Neural progenitor cell (in vitro differentiated cells): ENCODE results near the gene SURF2.

Experiments used
- CTCF ChIP-seq: fragments of 200-600 bp; sonication (generic); IDR thresholded peaks from 2 replicates; pipeline ENCODE4 v1.5.1; 2017; ENCODE audit warnings: antibody characterized with exemption, mild to moderate bottlenecking
- EZH2 ChIP-seq: fragments of 200-600 bp; sonication (generic); IDR thresholded peaks from 2 replicates; pipeline ENCODE4 v1.6.1; 2017; ENCODE audit warnings: antibody characterized with exemption, mild to moderate bottlenecking, moderate library complexity
- EZH2phosphoT487 ChIP-seq: fragments of 200-600 bp; sonication (generic); IDR thresholded peaks from 2 replicates; pipeline ENCODE4 v1.6.1; 2017; ENCODE audit warnings: antibody characterized with exemption

- no peak for TF ChIP-seq CTCF
- TF ChIP-seq EZH2: no peak
- no peak for TF ChIP-seq EZH2phosphoT487
These were observed 49.0 kb upstream of the SURF2 start for GRCh38 chr9:133307301-133307700.
